ENCODE results near the gene PNLIPRP3.

DNA sequence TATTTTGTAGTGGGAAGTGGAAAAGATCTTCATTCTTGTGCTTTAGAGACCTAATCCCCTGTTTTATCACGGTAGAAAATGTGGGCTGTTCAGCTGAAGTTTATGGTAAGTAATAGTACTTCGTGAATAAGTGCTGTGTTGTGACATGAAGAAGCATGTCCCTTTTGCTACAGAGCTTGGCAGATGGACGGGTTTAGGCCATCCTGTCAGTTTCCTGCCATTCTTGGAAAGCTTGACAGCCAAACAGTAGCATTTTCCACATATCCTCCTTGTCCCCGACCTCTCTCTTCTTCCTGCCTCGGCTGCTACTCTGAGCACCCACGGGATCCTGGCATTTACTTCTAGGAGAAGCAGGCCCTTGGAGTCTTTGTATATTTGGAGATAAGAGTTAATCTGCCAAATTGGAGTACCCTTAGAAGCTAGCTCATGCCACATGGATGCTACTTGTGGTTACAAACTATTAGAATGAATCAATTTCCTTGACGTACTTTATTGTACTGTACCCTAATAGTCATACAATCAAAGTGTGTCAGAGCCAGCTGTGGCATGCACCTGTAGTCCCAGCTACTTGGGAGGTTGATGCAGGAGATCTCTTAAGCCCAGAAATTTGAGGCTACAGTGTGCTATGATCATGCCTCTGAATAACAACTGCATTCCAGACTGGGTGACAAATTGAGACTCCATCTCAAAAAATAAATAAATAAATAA is 39.2 kb downstream of the PNLIPRP3 start:
- TF ChIP-seq, protein P1, sequence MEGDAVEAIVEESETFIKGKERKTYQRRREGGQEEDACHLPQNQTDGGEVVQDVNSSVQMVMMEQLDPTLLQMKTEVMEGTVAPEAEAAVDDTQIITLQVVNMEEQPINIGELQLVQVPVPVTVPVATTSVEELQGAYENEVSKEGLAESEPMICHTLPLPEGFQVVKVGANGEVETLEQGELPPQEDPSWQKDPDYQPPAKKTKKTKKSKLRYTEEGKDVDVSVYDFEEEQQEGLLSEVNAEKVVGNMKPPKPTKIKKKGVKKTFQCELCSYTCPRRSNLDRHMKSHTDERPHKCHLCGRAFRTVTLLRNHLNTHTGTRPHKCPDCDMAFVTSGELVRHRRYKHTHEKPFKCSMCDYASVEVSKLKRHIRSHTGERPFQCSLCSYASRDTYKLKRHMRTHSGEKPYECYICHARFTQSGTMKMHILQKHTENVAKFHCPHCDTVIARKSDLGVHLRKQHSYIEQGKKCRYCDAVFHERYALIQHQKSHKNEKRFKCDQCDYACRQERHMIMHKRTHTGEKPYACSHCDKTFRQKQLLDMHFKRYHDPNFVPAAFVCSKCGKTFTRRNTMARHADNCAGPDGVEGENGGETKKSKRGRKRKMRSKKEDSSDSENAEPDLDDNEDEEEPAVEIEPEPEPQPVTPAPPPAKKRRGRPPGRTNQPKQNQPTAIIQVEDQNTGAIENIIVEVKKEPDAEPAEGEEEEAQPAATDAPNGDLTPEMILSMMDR (IDR thresholded peaks at IDR 0.05; ENCODE audit: control extremely low read depth in 1 of 3, insufficient read depth in 1 of 3, low read depth in 1 of 3, low read length in 3 of 3), result no peak
- TF ChIP-seq POLR2A (IDR thresholded peaks at IDR 0.05; ENCODE audit: control extremely low read depth in 1 of 2, low read depth in 2 of 2, low read length in 2 of 2) (no peak), CHD1 (IDR thresholded peaks at IDR 0.05; ENCODE audit: low read depth, low read length) (no peak), RNF2 (IDR thresholded peaks at IDR 0.05; ENCODE audit: borderline replicate concordance, low read depth, low read length, missing control alignments, poor library complexity, severe bottlenecking) (no peak), PHF8 (conservative IDR thresholded peaks at IDR 0.05; ENCODE audit: low read depth, low read length) (no peak), ZNF274 (IDR thresholded peaks at IDR 0.05; ENCODE audit: borderline replicate concordance, extremely low read depth, low read length) (no peak), EZH2 (IDR thresholded peaks at IDR 0.05; ENCODE audit: low read depth, low read length, severe bottlenecking) (no peak), ASH2L (IDR thresholded peaks at IDR 0.05; ENCODE audit: low read length) (no peak)
- TF ChIP-seq, protein P2, sequence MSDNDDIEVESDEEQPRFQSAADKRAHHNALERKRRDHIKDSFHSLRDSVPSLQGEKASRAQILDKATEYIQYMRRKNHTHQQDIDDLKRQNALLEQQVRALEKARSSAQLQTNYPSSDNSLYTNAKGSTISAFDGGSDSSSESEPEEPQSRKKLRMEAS (IDR thresholded peaks at IDR 0.05), result no peak
